SU-DHL-6 (cell line): ENCODE measurements around the gene GREB1L.

Experiments
- H2AFZ ChIP-seq: fragments of 200-600 bp; sonication (generic); 2 replicates; pipeline ENCODE4 v1.6.1; 2014; ENCODE audit warnings: low read depth, mild to moderate bottlenecking, moderate library complexity, mixed read lengths, antibody characterized with exemption, low read length; ENCODE audit not compliant: severe bottlenecking
- H3F3A ChIP-seq: fragments of 200-600 bp; shearing (Covaris generic); 2 replicates; pipeline ENCODE4 v1.6.0; 2016; ENCODE audit warnings: antibody characterized with exemption, mild to moderate bottlenecking; ENCODE audit not compliant: insufficient read depth
- H3K27ac ChIP-seq: fragments of 200-600 bp; sonication (generic); 2 replicates; pipeline ENCODE4 v1.5.1; 2016; ENCODE audit warnings: low read depth, mild to moderate bottlenecking, low read length, moderate library complexity, mixed read lengths
- H3K27me3 ChIP-seq: fragments of 200-600 bp; sonication (generic), shearing (Covaris generic); 2 replicates; pipeline ENCODE4 v1.6.0; 2014; ENCODE audit warnings: mild to moderate bottlenecking, low read length
- H3K36me3 ChIP-seq: fragments of 200-600 bp; sonication (generic); 2 replicates; pipeline ENCODE4 v1.6.1; 2014; ENCODE audit warnings: mild to moderate bottlenecking, low read length, mixed read lengths
- H3K4me2 ChIP-seq: fragments of 300-600, 200-600 bp; shearing (Covaris generic), sonication (generic); 2 replicates; pipeline ENCODE4 v1.6.0; 2014; ENCODE audit warnings: low read length, low read depth, mild to moderate bottlenecking; ENCODE audit not compliant: poor library complexity, severe bottlenecking
- H3K4me3 ChIP-seq: fragments of 200-600 bp; sonication (generic); 2 replicates; pipeline ENCODE4 v1.5.1; 2014; ENCODE audit warnings: antibody characterized with exemption, low read length, mild to moderate bottlenecking, mixed read lengths; ENCODE audit not compliant: insufficient read depth, poor library complexity, severe bottlenecking
- H3K79me2 ChIP-seq: fragments of 200-600 bp; sonication (generic); 2 replicates; pipeline ENCODE4 v1.6.1; 2014; ENCODE audit warnings: mild to moderate bottlenecking, low read length, moderate library complexity; ENCODE audit not compliant: insufficient read depth
- H3K9ac ChIP-seq: fragments of 200-600 bp; sonication (generic); 2 replicates; pipeline ENCODE4 v1.7.0; 2014; ENCODE audit warnings: mild to moderate bottlenecking, low read length
- H3K9me2 ChIP-seq: fragments of 200-600 bp; sonication (generic); replicated peaks from 2 replicates; pipeline ENCODE4 v1.6.1; 2014; ENCODE audit warnings: low read length; ENCODE audit not compliant: insufficient read depth
- H3K9me3 ChIP-seq: fragments of 200-600 bp; sonication (generic); 2 replicates; pipeline ENCODE4 v1.6.1; 2014; ENCODE audit warnings: low read length, mixed read lengths; ENCODE audit not compliant: insufficient read depth
- H4K20me1 ChIP-seq: fragments of 200-600 bp; sonication (generic); 2 replicates; pipeline ENCODE4 v1.6.1; 2014; ENCODE audit warnings: low read depth, mild to moderate bottlenecking, antibody characterized with exemption, low read length, moderate library complexity, mixed read lengths
- EZH2phosphoT487 ChIP-seq: fragments of 200-600 bp; sonication (generic), shearing (Covaris generic); conservative IDR thresholded peaks from 2 replicates; pipeline ENCODE4 v1.6.1; 2018; ENCODE audit warnings: mild to moderate bottlenecking, antibody characterized with exemption, low read length, moderate library complexity, mixed read lengths
- TF ChIP-seq, protein P1 (sequence below): fragments of 200-600 bp; sonication (generic); IDR thresholded peaks from one replicate; pipeline ENCODE4 v1.5.1; 2017; ENCODE audit warnings: antibody characterized with exemption, mild to moderate bottlenecking, low read length, moderate library complexity; ENCODE audit not compliant: insufficient read depth, poor library complexity, severe bottlenecking

GREB1L gene

DNA sequence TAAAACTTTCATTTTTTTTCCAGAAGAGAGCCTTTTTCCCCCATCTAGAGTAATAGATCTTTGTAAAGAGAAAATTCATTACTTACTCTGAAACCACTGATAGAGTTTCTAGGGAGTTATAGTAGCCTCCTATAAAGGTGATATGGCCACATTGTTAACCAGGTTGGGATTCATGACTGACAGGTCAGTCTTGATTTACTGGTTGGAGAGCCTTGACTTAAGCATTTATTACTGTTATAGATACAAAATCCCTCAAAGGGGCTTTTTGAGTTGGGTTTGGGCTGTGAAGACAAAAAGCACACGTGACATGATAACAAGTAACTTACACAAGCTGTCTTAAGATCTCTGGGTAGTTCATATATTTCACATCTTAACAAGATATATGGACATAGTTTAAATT is 141.0 kb downstream of the GREB1L start:
- TF ChIP-seq, protein P1, sequence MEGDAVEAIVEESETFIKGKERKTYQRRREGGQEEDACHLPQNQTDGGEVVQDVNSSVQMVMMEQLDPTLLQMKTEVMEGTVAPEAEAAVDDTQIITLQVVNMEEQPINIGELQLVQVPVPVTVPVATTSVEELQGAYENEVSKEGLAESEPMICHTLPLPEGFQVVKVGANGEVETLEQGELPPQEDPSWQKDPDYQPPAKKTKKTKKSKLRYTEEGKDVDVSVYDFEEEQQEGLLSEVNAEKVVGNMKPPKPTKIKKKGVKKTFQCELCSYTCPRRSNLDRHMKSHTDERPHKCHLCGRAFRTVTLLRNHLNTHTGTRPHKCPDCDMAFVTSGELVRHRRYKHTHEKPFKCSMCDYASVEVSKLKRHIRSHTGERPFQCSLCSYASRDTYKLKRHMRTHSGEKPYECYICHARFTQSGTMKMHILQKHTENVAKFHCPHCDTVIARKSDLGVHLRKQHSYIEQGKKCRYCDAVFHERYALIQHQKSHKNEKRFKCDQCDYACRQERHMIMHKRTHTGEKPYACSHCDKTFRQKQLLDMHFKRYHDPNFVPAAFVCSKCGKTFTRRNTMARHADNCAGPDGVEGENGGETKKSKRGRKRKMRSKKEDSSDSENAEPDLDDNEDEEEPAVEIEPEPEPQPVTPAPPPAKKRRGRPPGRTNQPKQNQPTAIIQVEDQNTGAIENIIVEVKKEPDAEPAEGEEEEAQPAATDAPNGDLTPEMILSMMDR = no peak
- TF ChIP-seq EZH2phosphoT487 = no peak
- Histone ChIP-seq H3K9ac (no peak overlapping the region), H3K4me2 (no peak overlapping the region)

DNA sequence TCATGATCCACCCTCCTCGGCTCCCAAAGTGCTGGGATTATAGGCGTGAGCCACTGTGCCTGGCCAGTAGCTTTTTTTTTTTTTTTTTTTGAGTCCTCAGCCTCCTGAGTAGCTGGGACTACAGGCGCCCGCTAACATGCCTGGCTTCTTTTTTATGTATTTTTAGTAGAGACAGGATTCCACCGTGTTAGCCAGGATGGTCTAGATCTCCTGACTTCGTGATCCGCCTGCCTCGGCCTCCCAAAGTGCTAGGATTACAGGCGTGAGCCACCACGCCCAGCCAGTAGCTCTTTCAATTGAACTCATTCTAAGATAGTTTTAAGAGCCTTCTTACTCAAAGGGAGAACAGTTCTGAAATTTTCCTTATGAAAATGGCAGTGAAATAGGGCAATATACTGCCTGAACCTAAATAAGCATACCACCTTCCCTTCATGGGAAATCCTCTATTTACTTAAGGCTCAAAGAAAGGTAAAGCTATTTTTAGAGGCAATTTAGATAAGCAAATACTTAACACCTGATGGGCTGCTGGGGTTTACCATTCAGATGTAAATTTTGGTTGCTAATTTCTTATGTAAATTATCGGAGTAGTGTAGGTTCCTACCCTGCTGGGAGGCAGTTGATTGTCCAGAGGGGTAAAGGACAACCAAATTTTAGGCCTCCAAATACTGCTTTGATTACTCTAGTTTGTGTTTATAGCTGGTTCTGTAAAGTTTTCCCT is 144.7 kb downstream of the GREB1L start:
- no peaks in the 10 kb centered on the region for H3K79me2 ChIP-seq
- H2AFZ ChIP-seq = no peak overlapping the region
- no peak overlapping the region for H3K27ac ChIP-seq
- H3K27me3 ChIP-seq = no peaks in the 10 kb centered on the region
- H3K9ac ChIP-seq = no peak overlapping the region
- no peak overlapping the region for H3K4me2 ChIP-seq
- no peaks in the 10 kb centered on the region for H3K9me2 ChIP-seq
- no peaks in the 10 kb centered on the region for H4K20me1 ChIP-seq
- H3F3A ChIP-seq = no peaks in the 10 kb centered on the region
- H3K36me3 ChIP-seq = no peaks in the 10 kb centered on the region
- no peak overlapping the region for H3K4me3 ChIP-seq
- H3K9me3 ChIP-seq = no peaks in the 10 kb centered on the region
- TF ChIP-seq, protein P1 = no peak
- no peak for TF ChIP-seq EZH2phosphoT487

More for the DNA sequence above, 141.0 kb downstream of the GREB1L start:
- Histone ChIP-seq H3K27ac (no peak overlapping the region), H3K9me2 (no peaks in the 10 kb centered on the region), H4K20me1 (no peaks in the 10 kb centered on the region), H3K79me2 (no peaks in the 10 kb centered on the region), H3K4me3 (no peak overlapping the region), H3K27me3 (no peaks in the 10 kb centered on the region), H2AFZ (no peak overlapping the region), H3K36me3 (no peaks in the 10 kb centered on the region), H3K9me3 (no peaks in the 10 kb centered on the region), H3F3A (no peaks in the 10 kb centered on the region)

DNA sequence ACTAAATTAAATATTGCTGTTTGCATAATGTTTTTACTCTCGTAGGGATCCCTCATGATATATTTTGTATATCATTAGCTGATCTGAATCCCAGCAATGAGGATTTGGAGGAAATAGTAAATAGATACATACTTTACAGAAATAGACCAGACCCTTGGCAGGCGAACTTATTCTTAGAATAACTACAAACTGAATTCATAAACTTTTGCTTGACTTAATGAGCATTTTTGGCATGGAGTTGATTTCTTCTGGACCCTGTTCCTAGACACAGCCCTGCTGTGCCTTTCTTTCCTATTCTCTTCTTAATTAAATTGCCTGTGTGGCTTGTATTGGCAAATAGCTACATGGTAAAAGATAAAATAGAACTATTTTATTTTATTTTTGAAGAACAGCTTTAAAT is 145.9 kb downstream of the GREB1L start:
- H3K4me3 ChIP-seq = no peak overlapping the region
- no peaks in the 10 kb centered on the region for H4K20me1 ChIP-seq
- H3K27ac ChIP-seq = no peak overlapping the region
- no peak overlapping the region for H3K9ac ChIP-seq
- H2AFZ ChIP-seq = no peak overlapping the region
- no peaks in the 10 kb centered on the region for H3K27me3 ChIP-seq
- H3K4me2 ChIP-seq = no peak overlapping the region
- no peaks in the 10 kb centered on the region for H3K79me2 ChIP-seq
- no peaks in the 10 kb centered on the region for H3K9me3 ChIP-seq
- H3K9me2 ChIP-seq = no peaks in the 10 kb centered on the region
- H3K36me3 ChIP-seq = no peaks in the 10 kb centered on the region
- H3F3A ChIP-seq = no peaks in the 10 kb centered on the region
- TF ChIP-seq, protein P1 = no peak
